HG02943 (cell line): ENCODE measurements around the gene GORASP1.

Source experiments
- ATAC-seq: cut with Tn5 transposase; IDR thresholded peaks from one replicate; pipeline ENCODE4 v1.9.1; 2021; ENCODE audit warnings: mild to moderate bottlenecking, low read depth, moderate library complexity; ENCODE audit not compliant: unreplicated experiment

Gene GORASP1

DNA sequence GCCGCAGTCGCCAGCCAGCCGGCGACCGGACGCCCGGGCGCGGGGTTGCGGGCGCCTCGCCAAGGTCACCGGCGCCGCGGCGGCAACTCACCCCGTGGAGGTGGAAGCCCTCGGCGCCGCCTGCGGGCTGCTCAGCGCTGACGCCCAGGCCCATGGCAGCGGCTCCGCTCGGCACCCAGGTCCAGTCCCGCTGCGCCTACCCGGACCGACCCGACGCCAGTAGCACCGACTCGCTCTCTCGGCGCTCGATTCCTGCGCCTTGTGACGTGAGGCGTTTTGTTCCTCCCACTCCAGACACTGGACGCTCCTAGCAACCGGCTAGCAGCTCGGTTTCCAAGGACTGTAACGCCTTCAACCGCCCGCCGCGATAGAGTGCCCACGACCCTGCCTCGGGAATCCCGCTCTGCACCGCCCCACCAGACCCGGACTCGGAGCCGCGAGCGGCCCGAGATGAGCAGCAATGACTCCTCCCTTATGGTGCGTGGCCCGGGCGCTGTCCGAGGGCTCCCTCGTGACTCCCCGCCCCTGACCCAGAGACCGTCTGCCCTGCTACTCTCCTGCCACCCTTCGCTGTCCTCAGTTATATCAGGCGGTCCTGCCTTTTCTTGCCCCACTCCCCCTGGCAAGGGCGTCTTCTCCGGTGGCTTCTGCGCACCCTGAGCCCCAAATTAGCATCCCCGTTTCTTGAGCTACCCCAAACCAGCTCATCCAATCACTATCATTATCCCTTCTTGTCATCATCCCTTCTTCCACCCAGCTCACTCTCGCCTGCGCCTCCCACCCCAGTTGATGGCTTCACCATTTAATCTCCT is at the start of gene GORASP1, which contains the start of gene TTC21A:
GORASP1 (minus strand) TSS at position 240 of the 812 bp plus-strand sequence; CDS start at position 154, 86 bp downstream.
TTC21A (plus strand) TSS at position 293 of the 812 bp plus-strand sequence; CDS start at position 451, 158 bp downstream.
- no peak for ATAC-seq

DNA sequence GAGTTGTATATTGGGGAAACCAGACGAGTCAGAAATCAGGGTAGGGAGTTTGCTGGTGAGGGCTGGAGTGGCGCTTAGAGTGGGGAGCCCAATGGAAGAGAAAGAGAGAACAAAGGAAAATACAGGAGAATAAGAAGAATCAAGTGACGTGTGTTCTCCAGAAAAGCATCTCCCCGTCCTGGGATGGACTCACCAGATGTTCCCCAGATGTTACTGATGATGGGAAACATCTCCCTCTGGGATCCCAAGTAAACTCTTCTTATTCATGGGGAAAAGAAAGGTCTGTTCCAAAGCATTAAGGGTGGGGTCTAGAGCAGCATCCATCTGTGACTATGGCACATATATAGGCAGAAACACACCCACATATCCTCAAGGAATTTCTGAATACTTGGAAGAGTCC is 49.0 kb upstream of the GORASP1 start:
- ATAC-seq = no peak

DNA sequence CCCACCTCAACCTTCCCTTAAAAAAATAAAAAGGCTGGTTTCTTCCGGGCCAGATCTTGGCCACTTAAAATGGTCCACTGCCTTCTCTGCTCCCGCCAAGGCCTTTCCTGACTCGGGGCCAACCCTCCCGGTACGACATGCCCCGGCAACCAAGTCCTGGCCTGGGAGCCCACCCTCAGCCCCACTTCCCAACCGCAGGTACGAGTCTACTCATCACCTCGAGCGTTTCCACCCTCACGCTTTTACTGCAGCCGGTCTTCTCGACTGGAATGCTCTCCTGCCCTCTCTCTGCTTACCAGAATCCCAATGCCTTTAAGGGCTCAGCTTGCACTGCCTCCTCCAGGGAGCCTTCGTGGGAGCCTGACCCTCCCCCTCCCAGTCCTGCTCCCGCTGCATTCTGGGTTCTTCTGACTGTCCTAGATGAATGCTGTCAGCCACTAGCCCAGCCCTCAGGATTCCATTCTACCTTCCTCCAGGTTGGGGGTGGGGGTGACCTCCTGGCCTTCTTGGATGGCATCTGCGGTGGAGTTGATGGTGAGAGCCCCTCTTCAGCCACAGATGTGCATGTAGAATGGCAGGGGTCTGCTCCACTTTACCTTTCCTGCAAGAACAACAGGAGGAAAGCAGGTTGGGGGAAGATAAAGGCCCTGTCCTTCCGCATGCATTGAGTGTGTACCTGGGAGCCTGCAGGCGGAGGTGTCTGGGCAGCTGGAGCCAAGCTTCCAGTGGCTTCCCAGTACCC is 47.0 kb upstream of the GORASP1 start:
- no peak for ATAC-seq

DNA sequence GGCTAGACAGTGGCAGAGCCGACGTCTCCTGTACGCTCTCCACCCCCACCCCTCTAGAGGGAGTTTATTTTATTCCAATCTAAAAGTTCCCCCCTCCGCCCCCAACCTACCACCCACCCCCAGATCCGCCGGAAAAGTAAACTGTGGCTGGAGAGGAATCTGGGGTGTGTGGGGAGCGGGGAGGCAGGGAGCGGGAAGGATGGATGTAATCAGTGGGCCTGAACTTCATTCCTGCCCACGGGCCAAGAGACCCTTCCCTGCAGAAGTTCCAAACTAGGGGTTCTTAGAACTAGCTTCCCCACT is 46.5 kb upstream of the GORASP1 start:
- ATAC-seq = no peak

DNA sequence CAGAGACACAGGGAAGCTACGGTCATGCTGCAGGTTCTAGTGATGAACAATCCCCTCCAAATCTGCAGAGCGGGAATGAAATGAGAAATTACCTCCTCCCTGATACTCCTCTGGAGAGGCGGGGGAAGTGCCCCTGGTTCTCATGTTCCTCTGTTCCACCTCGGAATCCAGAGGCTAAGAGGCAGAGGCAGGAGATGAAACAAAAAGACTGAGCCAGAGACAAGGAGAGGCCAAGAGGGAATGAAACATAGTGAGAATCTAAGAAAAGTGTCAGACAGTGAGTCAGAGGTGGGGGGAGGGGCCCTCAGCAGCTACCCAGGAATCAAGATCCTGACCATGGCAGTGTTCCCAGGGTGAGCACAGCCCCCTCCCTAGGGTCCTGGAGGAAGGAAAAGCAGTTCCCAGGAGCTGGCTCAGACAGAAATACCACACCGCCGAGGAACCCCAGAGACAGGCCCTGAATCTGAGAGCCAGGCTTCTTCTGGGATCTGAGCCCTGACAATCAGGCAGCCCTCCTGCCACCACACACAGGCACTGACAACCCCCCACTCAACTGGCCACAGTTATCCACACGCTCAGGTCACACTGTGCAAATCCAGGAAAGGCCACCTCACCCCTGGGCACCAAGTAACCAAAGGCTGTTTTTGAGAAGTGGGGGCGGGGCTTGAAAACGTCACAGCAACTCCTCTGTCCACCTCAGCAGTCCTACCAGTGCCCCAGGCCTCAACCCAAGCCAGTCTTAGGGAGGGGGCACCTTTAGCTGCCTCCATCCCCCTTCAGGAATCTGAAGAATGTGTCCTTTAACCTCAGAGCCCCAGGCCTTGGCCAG is 43.6 kb upstream of the GORASP1 start:
- no peak for ATAC-seq

DNA sequence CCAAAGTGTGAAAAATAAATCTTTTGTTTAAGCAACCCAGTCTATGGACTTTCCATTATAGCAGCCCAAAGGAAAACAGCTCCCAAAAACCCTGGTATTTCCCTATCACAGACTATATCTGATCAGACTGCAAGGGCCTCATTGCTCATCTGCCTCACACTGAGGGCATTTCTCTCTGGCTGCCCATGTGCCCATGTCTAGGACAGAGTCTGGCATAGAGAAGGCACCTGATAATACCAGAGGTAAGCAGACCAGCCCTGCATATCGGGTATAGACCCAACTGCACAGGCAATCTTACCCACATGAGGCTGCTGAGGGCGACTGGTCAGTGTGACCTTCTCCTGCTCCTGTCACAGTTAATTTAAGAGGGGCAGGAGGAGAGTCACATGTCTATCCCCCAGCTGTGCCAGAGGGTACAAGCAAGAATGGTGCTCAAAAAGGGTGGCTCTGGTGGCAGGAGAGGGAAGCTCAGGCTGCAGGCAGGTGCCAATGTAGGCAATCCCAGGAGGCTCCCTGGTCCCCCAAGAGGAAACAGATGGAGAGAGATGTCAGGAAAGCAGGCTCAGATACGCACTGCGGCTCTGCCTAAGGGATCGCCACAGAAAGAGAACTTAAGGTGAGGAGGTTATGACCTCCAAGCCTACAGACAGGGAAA is 42.8 kb upstream of the GORASP1 start:
- no peak for ATAC-seq

DNA sequence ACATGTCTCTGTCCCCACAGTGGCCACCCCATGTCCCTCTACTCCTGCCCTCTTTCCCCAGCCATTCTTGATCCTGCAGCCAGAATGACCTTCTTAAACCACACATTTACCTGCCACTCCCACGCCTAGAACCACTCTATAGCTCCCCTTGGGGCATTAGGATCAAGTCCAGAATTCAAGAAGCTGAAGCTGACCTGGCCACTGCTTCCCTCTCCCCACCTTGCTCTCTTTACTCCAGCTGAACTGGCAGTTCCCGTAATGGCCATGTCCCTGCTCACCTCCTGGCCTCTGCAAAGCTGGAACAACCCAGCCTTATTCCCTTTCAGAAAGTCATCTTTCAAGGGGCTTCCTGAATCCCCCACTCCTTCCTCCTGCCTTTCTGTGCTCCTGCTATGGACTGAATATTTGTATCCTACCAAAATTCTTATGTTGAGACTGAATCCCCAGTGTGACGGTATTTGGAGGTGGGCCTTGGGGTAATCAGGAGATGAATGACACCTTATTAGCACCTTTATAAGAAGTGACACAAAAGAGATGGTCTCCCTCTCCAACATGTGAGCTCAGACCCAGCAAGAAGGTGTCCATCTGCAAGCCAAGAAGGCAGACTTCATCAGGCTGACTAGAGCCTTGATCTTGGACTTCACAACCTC is 42.2 kb upstream of the GORASP1 start:
- no peak for ATAC-seq

DNA sequence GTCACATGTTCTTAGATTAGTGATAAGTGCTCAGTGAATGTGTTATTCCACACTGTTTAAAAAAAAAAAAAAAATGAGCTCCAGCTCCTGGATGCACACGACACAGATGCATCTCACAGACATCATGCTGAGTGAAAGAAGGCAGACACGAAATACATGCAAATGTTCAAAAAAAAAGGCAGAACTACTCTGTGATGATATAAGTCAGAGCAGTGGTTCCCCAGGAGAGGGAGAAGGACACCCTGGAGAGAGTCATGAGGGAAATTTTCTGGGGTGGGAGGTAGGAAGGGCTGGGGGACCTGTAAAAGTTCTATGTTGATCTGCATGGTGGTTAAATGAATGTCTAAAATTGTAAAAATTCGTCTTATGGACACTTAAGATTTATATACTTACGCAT is 41.6 kb upstream of the GORASP1 start:
- ATAC-seq = no peak

DNA sequence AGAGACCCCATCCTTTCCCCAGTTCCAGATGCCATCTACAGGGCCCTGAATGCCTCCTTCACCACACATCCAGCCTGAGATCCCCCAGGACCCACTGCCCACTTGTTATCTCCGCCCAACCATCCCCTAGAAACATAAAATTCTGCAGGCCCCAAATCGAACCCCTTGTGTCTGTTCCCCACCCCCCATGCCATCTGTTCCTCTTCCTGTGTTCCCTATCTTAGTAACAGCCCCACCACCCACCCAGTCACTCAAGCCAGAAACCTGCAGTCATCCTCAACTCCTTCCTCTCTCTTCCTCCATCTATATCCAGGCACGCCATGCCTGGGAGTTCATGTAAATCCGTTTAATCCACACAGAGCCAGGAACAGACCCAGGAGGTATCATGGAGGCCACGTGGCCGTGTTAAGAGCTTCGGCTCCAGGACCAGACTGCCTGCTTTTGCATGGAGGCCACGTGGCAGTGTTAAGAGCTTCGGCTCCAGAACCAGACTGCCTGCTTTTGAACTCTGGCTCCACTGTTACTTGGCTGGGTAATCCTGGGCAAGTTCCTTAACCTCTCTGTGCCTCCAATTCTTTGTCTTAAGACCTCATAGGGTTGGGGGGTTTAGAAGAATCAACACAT is 41.1 kb upstream of the GORASP1 start:
- no peak for ATAC-seq

DNA sequence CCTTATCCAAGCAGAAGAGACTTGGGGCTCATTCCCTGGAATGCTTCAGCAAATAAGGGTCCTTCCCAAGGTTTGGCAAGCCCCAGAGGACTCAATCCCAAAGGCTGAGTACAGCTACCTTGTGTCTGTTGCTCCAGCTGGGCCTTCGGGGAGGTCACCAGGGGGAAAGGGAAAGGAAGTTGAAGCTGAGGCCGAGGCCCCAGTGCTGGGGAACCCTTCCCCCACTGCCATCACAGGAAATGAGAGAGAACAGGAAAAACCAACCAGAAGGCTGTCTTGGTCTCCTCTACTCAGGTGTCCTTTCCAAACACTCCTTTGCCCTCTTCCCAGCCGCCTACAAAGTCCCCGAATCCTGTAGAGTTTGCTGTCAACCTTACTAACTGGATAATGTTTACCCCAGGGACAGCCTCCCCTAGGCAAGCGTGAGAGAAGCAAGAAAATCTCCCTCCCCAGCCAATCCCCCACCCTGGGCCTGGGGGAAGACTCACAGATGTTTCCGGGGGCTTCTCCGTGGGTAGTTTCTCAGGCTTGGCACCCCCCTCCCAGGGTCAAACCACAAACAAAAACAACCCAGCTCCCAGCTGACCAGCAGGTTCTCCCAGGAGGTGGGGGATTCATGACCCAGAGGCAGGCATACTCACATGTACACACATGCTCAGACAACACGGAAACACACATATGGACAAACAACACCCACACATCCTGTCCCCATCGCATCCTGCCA is 40.4 kb upstream of the GORASP1 start:
- ATAC-seq = no peak

DNA sequence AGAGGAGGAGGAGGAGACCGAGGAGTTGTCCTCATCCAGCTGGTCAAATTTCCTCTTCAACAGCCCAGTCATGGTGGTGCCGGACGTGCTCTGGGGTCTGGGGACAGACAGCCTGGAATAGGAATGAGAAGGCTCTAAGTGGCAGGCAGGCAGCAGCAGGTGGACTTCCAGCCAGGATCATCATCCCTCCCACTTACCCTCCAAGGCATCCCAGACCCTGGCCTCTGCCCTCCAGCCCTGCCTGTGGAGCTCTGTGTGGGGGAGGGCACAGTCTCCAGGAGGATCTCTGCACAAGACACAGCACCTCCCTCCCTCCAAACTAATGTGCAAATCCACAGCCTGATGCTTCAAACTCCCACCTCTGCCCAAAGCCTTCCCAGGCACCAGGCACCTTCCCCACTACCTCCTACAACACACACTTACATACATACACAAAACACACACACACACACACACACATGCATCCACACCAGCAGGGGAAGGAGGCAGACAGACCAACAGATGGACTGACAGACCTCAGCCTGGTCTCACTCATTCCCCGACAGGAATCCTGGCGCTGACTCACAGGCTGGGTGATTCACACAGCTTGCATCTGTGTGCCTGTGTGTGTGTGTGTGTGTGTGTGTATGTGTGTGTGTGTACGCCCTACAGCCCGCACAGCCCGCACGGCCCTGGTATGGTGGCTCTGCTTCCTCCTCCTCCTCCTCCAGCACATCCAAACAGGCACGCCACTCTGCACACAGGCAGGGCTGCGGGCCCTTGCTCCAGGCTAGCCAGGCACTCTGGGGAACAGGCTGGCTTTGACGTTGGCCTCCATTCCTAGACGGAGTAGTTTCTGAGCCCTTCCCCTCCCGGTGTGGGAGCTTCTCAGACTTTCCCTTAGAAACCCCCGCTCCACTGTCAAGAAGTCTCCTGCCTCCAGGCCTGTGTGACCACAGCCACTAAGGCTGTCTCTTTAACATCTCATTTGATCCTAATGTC is 39.5 kb upstream of the GORASP1 start:
- no peak for ATAC-seq

DNA sequence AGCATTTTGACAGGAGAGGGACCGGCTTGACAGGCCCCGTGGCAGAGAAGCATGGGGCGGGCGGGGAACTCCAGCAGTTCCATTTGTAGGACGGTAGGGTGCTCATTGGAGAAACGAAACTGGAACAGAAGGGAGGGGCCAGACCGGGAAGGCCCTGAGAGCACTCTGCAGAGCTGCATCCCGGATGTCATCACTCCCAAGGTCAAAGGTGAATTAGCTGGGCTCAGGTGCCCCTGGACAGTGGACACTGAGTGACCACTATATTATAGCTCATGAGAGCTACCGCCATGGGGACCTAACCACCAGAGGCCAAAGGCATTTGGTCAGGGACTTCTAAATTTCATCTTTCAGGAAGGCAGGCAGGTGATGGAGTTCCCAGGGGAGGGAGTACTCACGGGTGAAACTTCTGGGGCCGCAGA is 38.7 kb upstream of the GORASP1 start:
- no peak for ATAC-seq

DNA sequence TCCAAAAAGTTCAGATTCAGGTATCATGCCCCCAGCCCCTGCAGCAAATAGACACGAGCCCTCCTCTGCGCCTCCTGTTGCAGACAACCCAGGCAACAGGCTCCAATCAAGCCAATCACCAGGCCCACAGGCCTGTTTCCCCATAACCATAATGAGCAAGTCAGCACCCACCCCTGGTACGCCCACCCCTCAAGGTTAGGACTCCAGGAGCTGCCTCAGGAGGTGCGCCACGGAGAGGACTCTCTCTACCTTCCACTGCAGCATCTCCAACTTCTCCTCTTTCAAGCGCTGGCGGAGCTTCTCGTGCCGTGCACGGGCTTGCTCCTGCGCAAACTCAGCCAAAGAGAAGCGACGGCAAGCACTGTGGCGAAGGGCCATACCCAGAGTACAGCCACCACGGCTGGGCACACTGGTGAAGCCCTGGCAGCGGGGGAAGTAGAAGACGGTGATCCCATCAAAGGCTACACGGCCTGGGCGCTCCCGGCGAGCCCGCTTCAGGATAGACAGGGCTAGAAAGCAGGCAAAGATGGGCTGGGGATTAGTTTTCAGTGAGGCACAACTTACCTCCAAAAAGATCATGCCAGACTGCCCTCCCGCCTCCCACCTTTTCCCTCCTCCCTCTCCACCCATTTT is 37.4 kb upstream of the GORASP1 start:
- no peak for ATAC-seq

DNA sequence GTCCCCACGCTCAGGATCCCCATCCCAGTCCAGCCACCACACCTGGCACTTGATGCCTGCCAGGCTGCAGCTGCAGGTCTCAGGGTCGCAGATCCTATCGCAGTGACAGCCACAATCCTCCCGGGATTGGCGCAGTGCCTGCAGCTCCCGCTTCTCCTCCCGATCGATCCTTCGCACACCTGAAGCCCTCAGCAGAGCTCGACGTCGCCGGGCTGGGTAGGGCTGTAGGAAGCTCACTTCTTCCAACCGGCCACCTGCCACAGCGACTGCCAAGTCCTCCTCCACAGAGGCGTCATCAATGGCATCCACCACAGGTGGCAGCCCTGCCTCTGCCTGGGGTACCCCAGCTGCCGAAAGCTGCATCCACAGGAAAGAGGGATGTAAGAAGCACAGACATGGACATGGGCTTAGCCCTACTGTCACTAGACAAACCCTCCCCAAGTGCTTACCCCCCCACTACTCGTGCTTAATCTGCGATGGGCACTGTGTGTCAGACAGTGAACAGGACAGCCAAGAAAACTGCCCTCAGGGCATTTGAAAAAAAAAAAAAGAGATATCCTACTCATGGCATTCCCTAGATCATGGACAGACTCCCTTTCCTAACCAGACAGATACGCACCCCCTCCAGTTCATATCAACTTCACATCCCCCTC is 36.8 kb upstream of the GORASP1 start:
- no peak for ATAC-seq

DNA sequence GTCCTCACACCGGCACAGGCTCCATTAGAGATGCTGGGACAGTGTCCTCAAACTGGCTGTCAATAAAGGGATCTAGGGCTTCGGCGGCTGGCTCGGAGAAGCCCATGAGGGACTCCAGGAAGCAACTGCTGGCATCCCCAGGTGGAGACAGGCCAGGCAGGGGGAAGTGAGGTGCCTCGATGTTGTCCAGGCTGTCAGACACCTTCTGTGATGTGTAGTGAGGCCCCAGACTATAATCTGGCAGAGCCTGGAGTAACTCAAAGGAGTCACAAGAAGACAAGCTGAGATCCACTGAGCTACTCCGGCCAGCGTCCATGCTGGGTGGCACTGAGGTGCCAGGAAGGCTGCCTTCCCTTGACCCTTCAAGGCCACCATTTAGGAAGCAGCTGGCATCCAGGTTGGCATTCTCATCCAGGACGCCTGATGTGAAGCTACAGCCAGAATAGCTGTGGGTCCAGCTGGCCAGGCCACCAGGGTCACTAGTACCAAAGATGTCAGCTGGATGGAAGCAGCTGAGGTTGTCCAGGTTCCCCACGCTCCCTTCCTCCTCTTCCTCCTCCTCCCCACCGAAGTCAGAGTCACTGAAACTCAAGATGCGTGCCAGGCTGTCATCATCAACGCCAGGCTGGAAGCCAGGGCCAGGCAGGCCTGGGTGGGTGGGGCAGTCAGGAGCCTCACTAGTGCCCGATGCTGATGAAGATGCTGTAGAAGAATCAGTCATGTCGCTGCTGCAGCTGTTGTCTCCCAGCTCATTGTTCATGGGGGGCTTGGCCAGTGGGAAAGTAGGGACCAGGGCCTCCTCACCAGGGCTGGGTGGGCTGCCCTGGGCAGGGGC is 35.8 kb upstream of the GORASP1 start:
- ATAC-seq = no peak

DNA sequence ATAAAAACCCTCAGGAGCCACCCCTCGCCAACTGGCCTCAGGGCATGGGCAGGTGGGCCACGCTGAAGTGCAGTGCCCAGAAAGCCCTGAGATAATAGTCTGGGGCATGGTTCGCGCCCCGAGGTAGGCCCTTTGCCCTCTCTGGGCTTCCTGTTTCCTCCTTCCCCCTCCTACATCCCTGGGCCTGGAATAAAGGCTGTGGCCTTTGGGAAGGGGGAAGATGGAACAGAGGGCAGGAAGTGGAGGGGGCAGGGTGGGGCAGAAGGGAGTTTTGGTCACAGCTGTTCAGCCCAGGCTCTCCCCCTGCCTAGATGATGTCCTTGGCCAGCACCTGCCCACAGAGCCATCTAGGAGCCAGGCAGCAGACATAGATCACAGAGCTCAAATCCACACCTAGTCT is 34.6 kb upstream of the GORASP1 start:
- no peak for ATAC-seq
